GM12878 (cell line): ENCODE results near the gene PSMA7. TPM values are rescaled to one million over a fixed set of nuclear protein-coding genes. Genes with fewer than 3 reads are reported as not detected.

Source experiments
- ATAC-seq: fragments of 200-7000 bp; cut with Tn5 transposase; 3 replicates; pipeline ENCODE4 v1.9.1; 2020; ENCODE audit warnings: mild to moderate bottlenecking, moderate library complexity
- BruUV-seq: library from RNA; stranded (reverse); fragments of 400-500 nt; replicated peaks from 2 replicates; lab custom pipeline; 2021; lab: Mats Ljungman, UMichigan
- CTCF ChIA-PET: fragments of 300-600 bp; sonication (Branson Sonifier 250); formaldehyde crosslinking; extraction: SDS; loops from one replicate; lab custom pipeline; 2021; ENCODE audit warnings: inconsistent platforms; lab: Yijun Ruan, JAX
- POLR2A ChIA-PET: fragments of 350-600 bp; formaldehyde crosslinking; extraction: SDS; loops from one replicate; lab custom pipeline; 2021; ENCODE audit warnings: inconsistent platforms; lab: Charles Lee
- RAD21 ChIA-PET: fragments of 300-600 bp; sonication (Branson Sonifier 250); formaldehyde crosslinking; loops from one replicate; lab custom pipeline; 2023; ENCODE audit warnings: antibody characterized with exemption; ENCODE audit not compliant: unreplicated experiment; lab: Charles Lee
- SMC1A ChIA-PET: fragments of 300-600 bp; sonication (Branson Sonifier 250); formaldehyde crosslinking; loops from one replicate; lab custom pipeline; 2023; ENCODE audit not compliant: unreplicated experiment, uncharacterized antibody; lab: Charles Lee
- DNase-seq: peaks from one replicate; pipeline ENCODE4 v3.0.0-alpha.2; 2011; ENCODE audit warnings: low read depth, low spot score
- FAIRE-seq: peaks from 3 replicates; lab custom pipeline; 2011; peaks lifted over from hg19 to GRCh38; lab: Jason Lieb, UNC
- H2AFZ ChIP-seq: 2 replicates; pipeline ENCODE4 v1.6.0; 2011; ENCODE audit warnings: low read depth, low read length, control low read depth; ENCODE audit not compliant: control insufficient read depth
- H3K27ac ChIP-seq: 2 replicates; pipeline ENCODE4 v1.5.1; 2011; ENCODE audit warnings: control low read depth; ENCODE audit not compliant: control insufficient read depth, insufficient read depth
- H3K27me3 ChIP-seq, 2 experiments: replicated peaks in 1 of 2; 2 replicates each; pipeline versions ENCODE4 v1.6.0 to v1.6.1; 2011; ENCODE audit warnings: low read length in 1 of 2; ENCODE audit not compliant: control insufficient read depth in 2 of 2, insufficient read depth in 2 of 2
- H3K36me3 ChIP-seq, 2 experiments: 2 replicates each; pipeline ENCODE4 v1.5.1; 2011; ENCODE audit warnings: low read length in 1 of 2; ENCODE audit not compliant: control insufficient read depth in 2 of 2, insufficient read depth in 2 of 2
- H3K4me1 ChIP-seq: 2 replicates; pipeline ENCODE4 v1.6.1; 2011; ENCODE audit warnings: mild to moderate bottlenecking, low read length, moderate library complexity, mixed read lengths; ENCODE audit not compliant: control insufficient read depth, insufficient read depth
- H3K4me2 ChIP-seq: 2 replicates; pipeline ENCODE4 v1.6.0; 2011; ENCODE audit warnings: control low read depth; ENCODE audit not compliant: control insufficient read depth, insufficient read depth
- H3K4me3 ChIP-seq: fragments of 200-600 bp; sonication (generic); 2 replicates; pipeline ENCODE4 v1.5.1; 2016
- H3K79me2 ChIP-seq: 2 replicates; pipeline ENCODE4 v1.6.0; 2011; ENCODE audit warnings: low read length; ENCODE audit not compliant: control insufficient read depth, insufficient read depth
- H3K9ac ChIP-seq: 2 replicates; pipeline ENCODE4 v1.8.0; 2011; ENCODE audit warnings: low read length, control low read depth, mixed read lengths; ENCODE audit not compliant: control insufficient read depth, insufficient read depth
- H3K9me3 ChIP-seq: replicated peaks from 3 replicates; pipeline ENCODE4 v1.5.1; 2011; ENCODE audit warnings: mild to moderate bottlenecking, low read length; ENCODE audit not compliant: control insufficient read depth, insufficient read depth
- H4K20me1 ChIP-seq: 2 replicates; pipeline ENCODE4 v1.6.0; 2011; ENCODE audit not compliant: control insufficient read depth, insufficient read depth
- BRCA1 ChIP-seq: IDR thresholded peaks from 2 replicates; pipeline ENCODE4 v1.6.1; 2011; ENCODE audit warnings: low read depth, low read length, improper control_type of control experiment
- CTCF ChIP-seq, 3 experiments: IDR thresholded peaks in 2 of 3; conservative IDR thresholded peaks in 1 of 3; 2 replicates each; pipeline ENCODE4 v1.5.1; 2011; ENCODE audit warnings: low read depth in 3 of 3, low read length in 3 of 3, mild to moderate bottlenecking in 3 of 3, control low read depth in 2 of 3, moderate library complexity in 2 of 3, inconsistent platforms in 1 of 3, mixed read lengths in 1 of 3; ENCODE audit not compliant: control insufficient read depth in 2 of 3, insufficient read depth in 1 of 3; ENCODE audit errors: extremely low read depth in 1 of 3
- JUNB ChIP-seq: IDR thresholded peaks from 2 replicates; pipeline ENCODE4 v1.6.1; 2016; ENCODE audit warnings: antibody characterized with exemption, mild to moderate bottlenecking
- JUND ChIP-seq: IDR thresholded peaks from 2 replicates; pipeline ENCODE4 v1.6.1; 2012; ENCODE audit warnings: low read depth, mild to moderate bottlenecking, low read length, improper control_type of control experiment, moderate library complexity
- MEF2A ChIP-seq: IDR thresholded peaks from 2 replicates; pipeline ENCODE4 v1.6.1; 2011; ENCODE audit warnings: low read depth, mild to moderate bottlenecking, low read length, moderate library complexity; ENCODE audit not compliant: insufficient read depth
- MEF2B ChIP-seq: fragments of 450-650 bp; IDR thresholded peaks from 2 replicates; pipeline ENCODE4 v1.6.1; 2018; ENCODE audit warnings: mild to moderate bottlenecking, moderate library complexity; ENCODE audit not compliant: partially characterized antibody, poor library complexity, severe bottlenecking
- MYB ChIP-seq: fragments of 150-350 bp; IDR thresholded peaks from 2 replicates; pipeline ENCODE4 v1.6.1; 2014; ENCODE audit warnings: mild to moderate bottlenecking, low read depth, low read length, borderline replicate concordance
- NFXL1 ChIP-seq: fragments of 450-650 bp; IDR thresholded peaks from 2 replicates; pipeline ENCODE4 v1.6.1; 2017; ENCODE audit warnings: antibody characterized with exemption, mild to moderate bottlenecking, borderline replicate concordance
- NR2F1 ChIP-seq: fragments of 450-650 bp; conservative IDR thresholded peaks from 2 replicates; pipeline ENCODE4 v1.6.1; 2017; ENCODE audit warnings: mild to moderate bottlenecking
- PAX5 ChIP-seq: IDR thresholded peaks from 2 replicates; pipeline ENCODE4 v1.6.1; 2011; ENCODE audit warnings: low read depth, low read length, borderline replicate concordance
- SMAD1 ChIP-seq: fragments of 450-650 bp; IDR thresholded peaks from 2 replicates; pipeline ENCODE4 v1.6.1; 2018; ENCODE audit warnings: mild to moderate bottlenecking, low read depth; ENCODE audit not compliant: partially characterized antibody
- TCF12 ChIP-seq: IDR thresholded peaks from 2 replicates; pipeline ENCODE4 v1.6.1; 2011; ENCODE audit warnings: low read depth, mild to moderate bottlenecking, low read length
- YY1 ChIP-seq: IDR thresholded peaks from 2 replicates; pipeline ENCODE4 v1.6.1; 2011; ENCODE audit warnings: low read depth, mild to moderate bottlenecking, low read length
- WGBS: methylation state at CpG from one replicate; pipeline ENCODE4 v1.1.6; 2016; ENCODE audit warnings: low lambda C conversion rate; ENCODE audit not compliant: insufficient replicate concordance, insufficient coverage; ENCODE audit errors: missing lambda C conversion rate; 5-methylcytosine and 5-hydroxymethylcytosine counted together
- in situ Hi-C: fragments of 300-500 bp; cut with MboI; formaldehyde crosslinking; loops from 9 replicates; pipeline ENCODE4 v1.14.3; 2018; ENCODE audit warnings: mixed read lengths
- intact Hi-C: fragments of 100-400 bp; cut with micrococcal nuclease; formaldehyde crosslinking; loops from one replicate; pipeline ENCODE4 v1.14.2; 2022; ENCODE audit not compliant: unreplicated experiment
- polyA plus RNA-seq, 11 experiments: library from polyadenylated mRNA; depleted of rRNA in 4 of 11; unstranded in 6 of 11; stranded (reverse) in 5 of 11; fragments of >200 nt; fragmentation: Nextera tagmentation in 4 of 11; fragmentation: Illumina TruSeq in 1 of 11; extraction: Ambion mirVana in 4 of 11; extraction: Trizol in 1 of 11; gene quantifications; 1 replicate in 1 of 11; 2 replicates in 10 of 11; pipeline versions ENCODE4 v1.2.1 to v1.2.3, GENCODE V29; 2011 to 2016; ENCODE audit warnings: inconsistent platforms in 2 of 11, missing spikeins in 2 of 11, low read depth in 1 of 11
- total RNA-seq, 4 experiments: library from RNA; depleted of rRNA in 3 of 4; stranded (reverse); fragments of >200 nt in 3 of 4; fragmentation: Illumina TruSeq in 1 of 4; extraction: Trizol in 1 of 4; gene quantifications; 2 replicates each; pipeline versions ENCODE4 v1.2.1 to v1.2.3, GENCODE V29; 2013 to 2021
- TF ChIP-seq, protein P1 (sequence below): fragments of 450-650 bp; IDR thresholded peaks from 2 replicates; pipeline ENCODE4 v1.6.1; 2016; ENCODE audit warnings: mild to moderate bottlenecking

The PSMA7 gene
- total and polyA plus RNA-seq, 10 of the 15 experiments (the other 5 are each of a cell fraction or from before 2014, with no cell fraction given) = 216 to 857 (median 368) TPM

- FAIRE-seq = no peak
- Histone ChIP-seq H2AFZ (no peak overlapping the region), H4K20me1 (peaks cover 10% of the 10 kb centered on the region), H3K9ac (no peak overlapping the region), H3K4me1 (no peaks in the 10 kb centered on the region; the same call in 1 of the 2 replicates), H3K4me3 (no peak overlapping the region), H3K27ac (no peak overlapping the region), H3K9me3 (no peaks in the 10 kb centered on the region), H3K4me2 (peak overlapping the region; percentile 67), H3K79me2 (peaks cover 19% of the 10 kb centered on the region), H3K36me3 (peaks cover 22 to 32% of the 10 kb centered on the region in 2 experiments), H3K27me3 (no peaks in the 10 kb centered on the region)
- peak; percentile 25; the same call in 2 of the 3 replicates for ATAC-seq
- CTCF ChIA-PET = interaction anchor here (1.4 to 5.7 kb wide), 3 partner anchors 8 to 61 kb away, joined by 3 to 26 read pairs (median 22); no protein-coding TSS in a partner anchor
- in situ Hi-C loops = loop anchor here (5.0 kb wide), 1 partner anchor 115 kb away; no protein-coding TSS in a partner anchor
- no TSS peak for BruUV-seq
- peak; percentile 53 for TF ChIP-seq MEF2B
- peak; percentile 30; the same call in 1 of the 2 replicates for TF ChIP-seq TCF12
- no peak for TF ChIP-seq NR2F1
- TF ChIP-seq NFXL1 = no peak
- 24% methylated on average over 6 of the region's 6 CpGs for WGBS
- SMC1A ChIA-PET = interaction anchor here (1.2 to 1.8 kb wide), 4 partner anchors 9 to 116 kb away, joined by 3 to 4 read pairs (median 4); no protein-coding TSS in a partner anchor
- intact Hi-C loops = loop anchor here (10.0 kb wide), 2 partner anchors 57 to 257 kb away; partner anchors contain the start of genes MTG2 and RPS21
- POLR2A ChIA-PET = no interaction called here
- RAD21 ChIA-PET = no interaction called here
- DNase-seq = no peak
Observed at GRCh38 chr20:62127799-62128198, 15.4 kb downstream of the PSMA7 start.

DNA sequence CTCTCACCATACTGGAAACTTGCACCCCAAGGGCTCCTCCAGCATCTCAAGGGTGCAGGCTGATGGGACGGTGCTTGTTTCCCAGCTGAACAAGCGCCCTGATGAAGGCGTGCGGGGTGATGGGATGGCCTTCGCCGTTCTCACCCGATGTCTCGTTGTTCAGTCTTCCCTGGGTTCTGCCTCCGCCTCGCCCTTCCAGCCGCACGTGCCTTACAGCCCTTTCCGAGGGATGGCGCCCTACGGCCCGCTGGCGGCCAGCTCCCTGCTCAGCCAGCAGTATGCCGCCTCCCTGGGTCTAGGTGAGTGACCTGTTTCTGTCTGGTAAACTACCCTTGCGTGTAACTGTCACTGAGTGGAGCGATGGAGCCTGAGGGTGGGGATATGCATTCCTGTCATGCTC, 17.1 kb downstream of the PSMA7 start:
- H3K4me1 ChIP-seq = no peaks in the 10 kb centered on the region; the same call in none of the 2 replicates
- no peaks in the 10 kb centered on the region for H3K9me3 ChIP-seq
- H3K36me3 ChIP-seq = peaks cover 8 to 32% of the 10 kb centered on the region in 2 experiments
- ChIA-PET SMC1A (interaction anchor here (1.8 to 1.9 kb wide), 2 partner anchors 12 to 91 kb away, joined by 3 to 4 read pairs; no protein-coding TSS in a partner anchor), POLR2A (no interaction called here), CTCF (interaction anchor here (0.6 to 5.7 kb wide), 5 partner anchors 9 to 65 kb away, joined by 3 to 26 read pairs (median 3); no protein-coding TSS in a partner anchor), RAD21 (no interaction called here)
- H2AFZ ChIP-seq = no peak overlapping the region
- peaks cover 21% of the 10 kb centered on the region for H3K79me2 ChIP-seq
- BruUV-seq = TSS peak; percentile 39
- no peak overlapping the region for H3K27ac ChIP-seq
- no peak overlapping the region for H3K4me2 ChIP-seq
- in situ Hi-C loops (loop anchor here (5.0 kb wide), 1 partner anchor 114 kb away; no protein-coding TSS in a partner anchor), intact Hi-C loops (loop anchor here (10.0 kb wide), 2 partner anchors 59 to 259 kb away; partner anchors contain the start of genes MTG2 and RPS21)
- no peaks in the 10 kb centered on the region for H3K27me3 ChIP-seq
- H3K4me3 ChIP-seq = no peak overlapping the region
- no peak for ATAC-seq
- WGBS = 95% methylated on average over 18 of the region's 20 CpGs
- no peak for FAIRE-seq
- H4K20me1 ChIP-seq = peaks cover 10% of the 10 kb centered on the region
- H3K9ac ChIP-seq = no peak overlapping the region
- no peak for DNase-seq
- TF ChIP-seq MYB = no peak
- TF ChIP-seq, protein P1, sequence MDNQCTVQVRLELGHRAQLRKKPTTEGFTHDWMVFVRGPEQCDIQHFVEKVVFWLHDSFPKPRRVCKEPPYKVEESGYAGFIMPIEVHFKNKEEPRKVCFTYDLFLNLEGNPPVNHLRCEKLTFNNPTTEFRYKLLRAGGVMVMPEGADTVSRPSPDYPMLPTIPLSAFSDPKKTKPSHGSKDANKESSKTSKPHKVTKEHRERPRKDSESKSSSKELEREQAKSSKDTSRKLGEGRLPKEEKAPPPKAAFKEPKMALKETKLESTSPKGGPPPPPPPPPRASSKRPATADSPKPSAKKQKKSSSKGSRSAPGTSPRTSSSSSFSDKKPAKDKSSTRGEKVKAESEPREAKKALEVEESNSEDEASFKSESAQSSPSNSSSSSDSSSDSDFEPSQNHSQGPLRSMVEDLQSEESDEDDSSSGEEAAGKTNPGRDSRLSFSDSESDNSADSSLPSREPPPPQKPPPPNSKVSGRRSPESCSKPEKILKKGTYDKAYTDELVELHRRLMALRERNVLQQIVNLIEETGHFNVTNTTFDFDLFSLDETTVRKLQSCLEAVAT = no peak
- TF ChIP-seq SMAD1 = no peak
- no peak for TF ChIP-seq CTCF (IDR thresholded peaks at IDR 0.05 in 2 of 3, conservative IDR thresholded peaks at IDR 0.05 in 1 of 3; ENCODE audit: control insufficient read depth in 2 of 3, extremely low read depth in 1 of 3, insufficient read depth in 1 of 3, low read depth in 3 of 3, low read length in 3 of 3)
- no peak for TF ChIP-seq YY1
- TF ChIP-seq JUND = no peak
- TF ChIP-seq TCF12 = no peak
- TF ChIP-seq JUNB = no peak
- no peak for TF ChIP-seq PAX5
- TF ChIP-seq MEF2A = no peak
- TF ChIP-seq BRCA1 = no peak
